Right ventricle myocardium superior (tissue), 1 donor: Measurements from ENCODE around the gene TP53BP1. TPM values are rescaled to one million over a fixed set of nuclear protein-coding genes. Genes with fewer than 3 reads are reported as not detected.
A peak's percentile ranks its signal among the peaks of the same experiment; 100 is the strongest.

Experiments used
- ATAC-seq: fragments of 200-7000 bp; cut with Tn5 transposase; one replicate; pipeline ENCODE4 v1.9.1; 2020; ENCODE audit warnings: mild to moderate bottlenecking; ENCODE audit not compliant: poor library complexity
- DNase-seq: peaks from one replicate; pipeline ENCODE4 v3.0.0-alpha.2; 2020
- intact Hi-C: fragments of 100-400 bp; cut with DNase I; formaldehyde crosslinking; loops from one replicate; pipeline ENCODE4 v1.11.2; 2022
- total RNA-seq: library from RNA; stranded (reverse); fragmentation: NEBNext Ultra II Directional; extraction: Animal tissue kit (Norgen Biotek cat#: 25700); gene quantifications from one replicate; pipeline ENCODE4 v1.2.1, GENCODE V29; 2021
- donor health status: DM: no; HTN: yes; CAD: no; lungs with severe emphysema.

TP53BP1 gene
- total RNA-seq, 1 donor from 2014 or later: 23.7 TPM

DNA sequence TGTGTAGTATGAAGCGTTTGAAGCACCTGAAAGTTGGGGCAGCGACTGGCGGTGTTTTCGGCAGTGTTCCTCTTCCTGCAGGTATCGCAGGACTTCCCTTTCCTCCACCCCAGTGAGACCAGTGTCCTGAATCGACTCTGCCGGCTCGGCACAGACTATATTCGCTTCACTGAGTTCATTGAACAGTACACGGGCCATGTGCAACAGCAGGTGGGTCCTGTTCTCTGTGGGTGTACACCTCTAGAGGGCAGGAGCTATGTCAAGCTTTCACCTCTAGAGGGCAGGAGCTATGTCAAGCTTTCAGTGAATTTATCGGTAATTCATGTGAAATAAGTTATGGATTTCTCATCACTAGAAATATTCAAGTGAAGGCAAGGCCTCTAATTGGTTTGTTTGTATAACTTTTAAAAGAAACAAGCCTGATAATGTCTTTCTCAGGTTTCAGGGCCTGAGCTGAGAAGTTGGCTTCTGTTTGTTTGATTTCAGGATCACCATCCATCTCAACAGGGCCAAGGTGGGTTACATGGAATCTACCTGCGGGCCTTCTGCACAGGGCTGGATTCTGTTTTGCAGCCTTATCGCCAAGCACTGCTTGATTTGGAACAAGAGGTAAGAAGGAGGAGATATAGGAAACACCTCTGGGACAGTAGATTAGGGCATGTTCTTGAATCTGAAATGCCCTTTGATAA is 116.8 kb downstream of the TP53BP1 start:
- DNase-seq (no peak), ATAC-seq (no peak)
- intact Hi-C loops: no loop called here

DNA sequence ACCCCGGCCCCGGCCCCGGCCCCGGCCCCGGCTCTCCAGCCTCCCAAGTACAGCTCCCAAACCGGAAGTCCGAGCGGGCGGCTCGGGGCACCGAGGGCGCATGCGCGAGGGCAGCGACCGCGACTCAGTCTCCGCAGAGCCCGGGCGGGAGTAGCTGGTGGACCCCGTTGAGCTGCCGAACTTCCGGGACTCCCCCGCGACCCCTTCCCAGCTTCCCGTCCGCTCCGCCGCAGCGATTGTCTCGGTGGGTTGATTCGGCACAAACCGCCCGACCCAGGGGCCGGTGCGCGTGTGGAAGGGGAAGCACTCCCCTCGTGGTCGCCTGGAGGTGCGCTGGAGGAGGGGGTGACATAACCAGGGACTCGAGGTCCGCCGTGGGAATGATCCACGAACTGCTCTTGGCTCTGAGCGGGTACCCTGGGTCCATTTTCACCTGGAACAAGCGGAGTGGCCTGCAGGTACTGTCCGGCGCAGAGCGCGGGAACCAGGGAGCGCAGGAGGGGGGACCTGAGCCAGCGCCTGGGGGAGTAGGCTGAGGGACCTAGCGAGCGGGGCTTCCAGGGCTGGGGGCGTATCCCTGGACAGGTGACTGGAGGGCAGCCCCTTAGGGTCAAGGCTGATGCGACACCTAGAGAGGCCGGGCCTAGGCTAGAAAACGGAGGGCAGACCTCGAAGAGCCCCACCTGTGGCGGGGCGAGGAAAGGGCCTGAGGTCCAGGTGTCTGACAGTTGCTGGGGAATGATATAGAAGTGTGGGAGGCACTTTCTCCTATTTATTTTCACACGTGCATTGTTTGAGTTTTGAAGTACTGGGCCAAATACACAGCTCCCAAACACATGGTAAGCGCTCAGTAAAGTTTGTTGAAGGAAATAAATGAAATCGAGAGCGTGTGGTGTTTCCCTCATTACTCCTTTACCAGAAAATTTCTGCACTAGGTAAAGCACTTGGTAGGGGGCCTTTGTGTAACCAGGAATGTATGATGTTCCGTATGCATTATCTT is 121.7 kb downstream of the TP53BP1 start, which contains the start of the genes TUBGCP4 and ZSCAN29:
Gene TUBGCP4 (plus strand): TSS at position 127 of the 1,000 bp plus-strand sequence. CDS start 254 bp downstream, at position 381.
Gene ZSCAN29 (minus strand): TSS at position 69 of the 1,000 bp plus-strand sequence. CDS start 1,130 bp downstream, outside the sequence.
- ATAC-seq (peak; percentile 99), DNase-seq (peak; percentile 90)
- intact Hi-C loops: no loop called here

DNA sequence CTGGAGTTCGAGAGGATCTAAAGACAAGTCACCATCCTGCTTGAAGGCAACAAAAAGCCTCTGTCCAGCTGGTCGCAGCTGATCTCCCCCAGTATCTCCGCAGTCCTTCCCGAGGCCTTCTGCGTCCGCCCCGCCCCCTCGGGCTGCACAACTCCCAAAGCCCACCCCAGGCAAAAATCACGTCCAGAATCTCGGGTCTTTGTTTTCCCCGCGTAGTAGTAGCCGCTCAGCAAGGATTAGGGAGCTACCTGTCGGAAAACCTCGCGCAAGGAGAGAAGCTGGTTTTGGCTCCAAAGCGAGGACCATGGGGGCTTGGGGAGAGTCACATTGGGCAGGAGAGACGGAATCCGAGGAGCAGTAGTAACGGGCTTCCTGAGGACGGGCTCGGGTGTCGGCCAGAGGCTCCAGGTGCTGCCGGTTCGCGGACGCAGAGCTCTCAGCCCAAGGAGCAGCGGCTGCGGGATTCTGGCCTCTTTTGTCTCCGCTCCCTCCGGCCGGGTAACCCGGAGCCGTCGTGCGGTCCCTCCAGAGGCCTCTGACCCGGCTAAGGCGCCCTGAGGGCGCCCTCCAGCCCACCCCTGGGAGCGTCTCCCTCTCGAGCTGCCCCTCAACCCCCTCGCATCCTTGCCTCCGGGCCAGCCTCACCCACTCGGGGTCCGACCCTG is 122.5 kb downstream of the TP53BP1 start:
- DNase-seq (peak; percentile 56), ATAC-seq (peak; percentile 74)
- intact Hi-C loops: no loop called here

DNA sequence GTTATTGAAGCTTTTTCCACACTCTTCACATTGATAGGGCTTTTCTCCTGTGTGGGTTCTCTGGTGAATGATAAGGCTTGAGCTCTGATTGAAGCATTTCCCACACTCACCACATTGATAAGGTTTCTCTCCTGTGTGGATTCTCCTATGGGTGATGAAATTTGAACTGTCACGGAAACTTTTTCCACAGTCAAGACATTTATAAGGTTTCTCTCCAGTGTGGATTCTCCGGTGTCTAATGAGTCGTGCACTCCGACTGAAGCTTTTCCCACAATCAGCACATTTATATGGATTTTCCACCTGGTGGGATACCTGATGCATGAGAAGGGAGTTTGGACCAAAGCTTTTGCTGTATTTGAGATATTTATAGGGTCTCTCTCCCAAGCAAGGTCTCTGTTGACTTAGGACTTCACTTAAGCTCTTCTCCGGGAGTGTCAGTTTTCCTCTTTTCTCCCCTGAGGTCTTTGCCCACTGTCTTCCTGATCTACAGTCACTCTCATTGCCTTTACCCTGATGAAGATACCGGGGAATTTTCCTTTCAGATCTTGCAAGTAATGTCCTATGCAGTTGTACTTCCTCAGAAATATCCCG is 131.5 kb downstream of the TP53BP1 start:
- no peak for ATAC-seq
- intact Hi-C loops: no loop called here
- no peak for DNase-seq

DNA sequence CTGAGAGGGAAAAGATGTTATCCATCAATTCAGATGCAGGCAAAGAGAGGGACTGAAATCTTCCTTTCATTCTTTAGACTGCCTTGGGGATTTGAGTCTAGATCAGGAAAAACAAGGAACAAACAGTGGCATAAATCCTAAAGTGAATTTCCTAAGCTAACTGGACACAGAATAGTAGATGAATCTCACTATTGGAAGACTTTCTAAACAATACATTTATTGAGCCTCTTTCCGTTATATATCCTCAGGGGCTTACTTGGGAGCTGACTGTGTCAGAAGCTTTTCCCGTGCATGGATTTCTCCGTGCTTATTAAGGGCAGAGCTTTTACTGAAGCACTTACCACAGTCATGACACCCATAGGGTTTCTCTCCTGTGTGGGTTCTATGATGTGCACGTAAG is 132.1 kb downstream of the TP53BP1 start:
- intact Hi-C loops: no loop called here
- ATAC-seq (no peak), DNase-seq (no peak)

Other genes with a start within 250 kb of the TP53BP1 start
- gene TGM5, start 226.2 kb downstream of the TP53BP1 start, total RNA-seq: not detected
- not detected for gene TGM7, start 190.9 kb downstream of the TP53BP1 start, total RNA-seq
- gene LCMT2, start 162.6 kb downstream of the TP53BP1 start, total RNA-seq: 4.8 TPM
- gene ZSCAN29, start 122.1 kb downstream of the TP53BP1 start, total RNA-seq: 11.7 TPM
- 11.1 TPM for gene TUBGCP4, start 122.1 kb downstream of the TP53BP1 start, total RNA-seq
- 24.4 TPM for gene MAP1A, start 24.5 kb upstream of the TP53BP1 start, total RNA-seq
- 13.1 TPM for gene PPIP5K1, start 97.1 kb upstream of the TP53BP1 start, total RNA-seq
- gene CKMT1B, start 100.9 kb upstream of the TP53BP1 start, total RNA-seq: 0.75 TPM
- gene STRC, start 125.6 kb upstream of the TP53BP1 start, total RNA-seq: not detected
- 1.1 TPM for gene CATSPER2, start 155.7 kb upstream of the TP53BP1 start, total RNA-seq
- not detected for gene CKMT1A, start 200.7 kb upstream of the TP53BP1 start, total RNA-seq